NB4 (cell line): ENCODE results near the gene XYLB.

ENCODE experiments used
- CTCF ChIP-seq: IDR thresholded peaks from one replicate; pipeline ENCODE4 v1.5.1; 2012; ENCODE audit warnings: low read depth, low read length
- POLR2A ChIP-seq: IDR thresholded peaks from 2 replicates; pipeline ENCODE4 v1.6.1; 2011; ENCODE audit warnings: mild to moderate bottlenecking; ENCODE audit not compliant: insufficient read length; ENCODE audit errors: extremely low read depth

GRCh38 chr3:38453075-38453912, 106.7 kb downstream of the XYLB start, which contains the start of gene ACVR2B:
- TF ChIP-seq CTCF (no peak), POLR2A (no peak)
